Duodenal mucosa (tissue), 2 donors: ENCODE measurements around the gene NRK.
"Not testable (repeated sequence)": the region's sequence is repeated elsewhere in the genome, so short reads cannot be mapped to it uniquely, and the experiment has no call there.

Source experiments
- H3K27ac ChIP-seq: one replicate; pipeline ENCODE4 v1.7.0; 2013; ENCODE audit warnings: low read depth, low read length
- H3K27me3 ChIP-seq, 2 donors: one replicate each; pipeline ENCODE4 v1.7.0; 2013; ENCODE audit warnings: low read length in 2 of 2, control low read depth in 1 of 2; ENCODE audit not compliant: insufficient read depth in 2 of 2, control insufficient read depth in 1 of 2
- H3K36me3 ChIP-seq, 2 donors: one replicate each; pipeline ENCODE4 v1.7.0; 2013; ENCODE audit warnings: low read length in 2 of 2, control low read depth in 1 of 2; ENCODE audit not compliant: insufficient read depth in 2 of 2, control insufficient read depth in 1 of 2
- H3K4me1 ChIP-seq, 2 donors: one replicate each; pipeline ENCODE4 v1.7.0; 2013; ENCODE audit warnings: low read length in 2 of 2, control low read depth in 1 of 2; ENCODE audit not compliant: insufficient read depth in 2 of 2, control insufficient read depth in 1 of 2
- H3K4me3 ChIP-seq, 2 donors: one replicate each; pipeline ENCODE4 v1.7.0; 2013; ENCODE audit warnings: low read length in 2 of 2, low read depth in 1 of 2
- H3K9ac ChIP-seq, 2 donors: one replicate each; pipeline ENCODE4 v1.7.0; 2013; ENCODE audit warnings: low read length in 2 of 2, low read depth in 1 of 2
- H3K9me3 ChIP-seq, 2 donors: one replicate each; pipeline ENCODE4 v1.7.0; 2013; ENCODE audit warnings: low read length in 2 of 2, control low read depth in 1 of 2; ENCODE audit not compliant: control insufficient read depth in 1 of 2

The NRK gene

DNA sequence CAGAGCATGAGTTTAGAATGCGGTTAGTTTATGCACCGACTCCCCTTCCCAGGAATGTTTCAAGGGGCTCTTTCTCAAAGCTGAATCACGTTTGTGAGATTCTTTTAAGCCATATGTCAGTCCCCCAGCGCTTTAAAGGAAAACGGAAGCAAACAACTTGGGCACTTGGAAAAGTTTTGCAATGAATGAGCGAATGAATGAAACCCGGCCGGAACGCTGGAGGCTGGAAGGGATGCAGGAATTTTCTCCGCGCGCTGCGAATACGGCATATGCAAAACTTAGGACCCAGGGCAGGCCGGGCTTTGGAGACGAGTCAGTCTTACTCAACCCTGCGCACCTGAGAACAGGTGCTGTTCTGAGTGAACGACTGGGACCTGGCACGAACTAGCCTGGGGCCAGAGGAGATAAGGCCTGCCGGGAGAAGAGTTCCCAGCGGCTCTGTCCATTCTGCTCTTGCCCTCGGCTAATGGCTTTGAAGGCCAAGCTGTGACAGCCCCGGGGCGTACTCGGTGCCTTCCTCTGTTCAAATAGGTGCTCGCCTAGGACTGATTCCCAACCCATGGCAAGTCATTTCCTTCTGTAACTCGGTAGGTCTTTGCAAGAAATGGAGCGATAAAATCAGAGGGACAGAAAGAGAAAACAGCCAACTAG is 743 bp upstream of the NRK start:
- Histone ChIP-seq H3K4me1 (no peaks in the 10 kb centered on the region), H3K27me3 (no peaks in the 10 kb centered on the region), H3K36me3 (no peaks in the 10 kb centered on the region), H3K9me3 (no peaks in the 10 kb centered on the region), H3K27ac (no peak overlapping the region), H3K4me3 (no peak overlapping the region), H3K9ac (no peak overlapping the region)

DNA sequence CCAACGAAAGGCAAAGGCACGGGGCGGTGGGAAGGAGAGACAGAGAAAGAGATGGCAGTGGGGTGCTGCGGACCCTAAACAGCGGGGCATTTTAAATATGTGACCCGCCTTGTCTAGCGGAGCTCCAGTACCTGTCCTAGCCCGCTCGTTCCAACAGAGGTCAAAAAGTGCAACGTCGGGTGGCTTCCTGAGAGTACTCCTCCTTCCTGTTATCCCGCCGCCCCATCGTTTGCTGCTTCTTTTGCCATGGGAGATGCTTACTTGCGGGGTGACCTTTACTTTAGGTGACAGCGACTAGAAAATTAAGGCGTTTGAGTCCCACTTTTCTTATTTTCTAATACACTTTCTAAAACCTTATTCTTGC is 735 bp downstream of the NRK start:
- Histone ChIP-seq H3K36me3 (no peaks in the 10 kb centered on the region), H3K9ac (no peak overlapping the region), H3K9me3 (no peaks in the 10 kb centered on the region), H3K4me1 (no peaks in the 10 kb centered on the region), H3K4me3 (no peak overlapping the region), H3K27ac (no peak overlapping the region), H3K27me3 (no peaks in the 10 kb centered on the region)

DNA sequence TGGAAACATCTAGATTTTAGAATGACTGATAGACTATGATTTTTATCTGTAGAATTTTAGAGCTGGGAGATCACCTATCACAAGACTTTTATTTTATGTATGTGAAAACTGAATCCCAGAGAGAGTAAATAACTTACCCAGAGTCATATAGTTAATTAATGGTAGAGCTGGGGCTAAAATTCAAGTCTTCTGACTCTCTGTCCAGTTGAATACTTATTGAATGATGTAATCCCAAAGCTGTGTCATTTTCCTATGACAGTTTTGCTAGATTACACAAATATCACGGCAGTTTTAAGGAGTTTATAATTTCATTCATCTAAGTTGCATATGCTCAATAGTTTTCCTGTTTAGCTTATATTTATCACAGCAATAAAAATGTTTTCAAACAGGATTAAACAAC is 6.7 kb downstream of the NRK start:
- no peaks in the 10 kb centered on the region for H3K27me3 ChIP-seq

GRCh38 chrX:105837232-105837631 is 14.9 kb downstream of the NRK start:
- Histone ChIP-seq H3K27ac (no peak overlapping the region), H3K36me3 (no peaks in the 10 kb centered on the region), H3K27me3 (no peaks in the 10 kb centered on the region), H3K4me1 (no peaks in the 10 kb centered on the region), H3K9ac (no peak overlapping the region), H3K9me3 (no peaks in the 10 kb centered on the region), H3K4me3 (no peak overlapping the region)

More for the DNA sequence above, 6.7 kb downstream of the NRK start:
- Histone ChIP-seq H3K9me3 (no peaks in the 10 kb centered on the region), H3K27ac (no peak overlapping the region), H3K36me3 (no peaks in the 10 kb centered on the region), H3K9ac (no peak overlapping the region), H3K4me3 (no peak overlapping the region), H3K4me1 (no peaks in the 10 kb centered on the region)

DNA sequence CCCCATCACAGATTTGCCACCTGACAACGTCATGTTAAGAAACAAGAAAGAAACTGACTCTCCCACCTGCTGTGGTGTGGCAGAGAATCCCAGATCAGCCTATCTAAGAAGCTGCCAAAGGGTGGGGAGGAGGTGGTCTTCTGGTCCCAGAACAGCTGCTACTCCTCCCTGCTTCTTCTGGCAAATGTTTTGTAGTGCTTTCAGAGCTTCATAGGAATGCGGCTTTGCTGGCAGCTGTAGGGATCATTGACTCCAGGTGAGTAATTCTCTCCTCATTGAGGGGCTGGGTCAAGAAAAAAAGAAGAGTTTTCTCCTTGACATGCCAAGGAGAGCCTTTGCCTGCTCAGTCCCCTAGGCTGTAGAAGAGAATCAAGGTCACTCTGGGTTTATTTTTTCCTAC is 23.3 kb downstream of the NRK start:
- Histone ChIP-seq H3K9ac (no peak overlapping the region), H3K27ac (no peak overlapping the region), H3K36me3 (no peaks in the 10 kb centered on the region), H3K9me3 (no peaks in the 10 kb centered on the region), H3K4me1 (no peaks in the 10 kb centered on the region), H3K4me3 (no peak overlapping the region), H3K27me3 (no peaks in the 10 kb centered on the region)

DNA sequence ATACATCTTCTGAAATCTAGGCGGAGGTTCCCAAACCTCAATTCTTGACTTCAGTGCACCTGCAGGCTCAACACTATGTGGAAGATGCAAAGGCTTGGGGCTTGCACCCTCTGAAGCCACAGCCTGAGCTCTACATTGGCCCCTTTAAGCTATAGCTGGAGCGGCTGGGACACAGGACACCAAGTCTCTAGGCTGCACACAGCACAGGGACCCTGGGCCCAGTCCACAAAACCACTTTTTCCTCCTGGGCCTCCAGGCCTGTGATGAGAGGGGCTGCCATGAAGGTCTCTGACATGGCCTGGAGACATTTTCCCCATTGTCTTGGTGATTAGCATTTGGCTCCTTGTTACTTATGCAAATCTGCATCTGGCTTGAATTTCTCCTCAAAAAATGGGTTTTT is 27.8 kb downstream of the NRK start:
- H3K27me3 ChIP-seq, H3K9me3 ChIP-seq, H3K27ac ChIP-seq, H3K4me1 ChIP-seq, H3K9ac ChIP-seq, H3K36me3 ChIP-seq, H3K4me3 ChIP-seq: not testable (repeated sequence)

GRCh38 chrX:105865709-105866108 is 43.4 kb downstream of the NRK start:
- Histone ChIP-seq H3K4me1 (no peaks in the 10 kb centered on the region), H3K9ac (no peak overlapping the region), H3K4me3 (no peak overlapping the region), H3K9me3 (no peaks in the 10 kb centered on the region), H3K27ac (no peak overlapping the region), H3K36me3 (no peaks in the 10 kb centered on the region), H3K27me3 (no peaks in the 10 kb centered on the region)

DNA sequence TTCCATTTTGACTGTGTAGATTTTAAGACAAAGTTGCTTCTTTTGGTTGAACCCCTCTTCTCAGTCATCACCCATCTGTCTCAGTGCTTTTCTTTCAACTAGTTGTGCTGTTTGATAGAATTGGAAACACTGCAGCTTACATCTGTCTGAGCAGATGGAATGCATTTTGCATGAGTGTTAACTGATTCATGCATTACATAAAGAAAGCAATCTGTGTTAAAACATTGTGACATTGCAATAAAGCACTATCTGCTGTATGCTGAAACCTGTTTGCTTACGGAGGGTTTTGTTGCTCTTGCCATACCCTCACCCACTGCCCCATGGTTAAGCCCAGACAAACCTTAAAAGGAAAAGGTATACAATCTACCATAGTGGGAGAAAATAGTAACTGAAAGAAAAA is 47.4 kb downstream of the NRK start:
- Histone ChIP-seq H3K27ac (no peak overlapping the region), H3K9me3 (no peaks in the 10 kb centered on the region)

GRCh38 chrX:105870445-105870844 is 48.1 kb downstream of the NRK start:
- no peak overlapping the region for H3K9ac ChIP-seq
- H3K4me1 ChIP-seq, result no peaks in the 10 kb centered on the region
- H3K27ac ChIP-seq, result no peak overlapping the region
- H3K27me3 ChIP-seq, result no peaks in the 10 kb centered on the region
- H3K36me3 ChIP-seq, result no peaks in the 10 kb centered on the region
- H3K4me3 ChIP-seq, result no peak overlapping the region
- H3K9me3 ChIP-seq, result no peaks in the 10 kb centered on the region

More for the DNA sequence above, 47.4 kb downstream of the NRK start:
- no peak overlapping the region for H3K9ac ChIP-seq
- no peaks in the 10 kb centered on the region for H3K36me3 ChIP-seq
- H3K4me1 ChIP-seq, result no peaks in the 10 kb centered on the region
- no peak overlapping the region for H3K4me3 ChIP-seq
- H3K27me3 ChIP-seq, result no peaks in the 10 kb centered on the region

DNA sequence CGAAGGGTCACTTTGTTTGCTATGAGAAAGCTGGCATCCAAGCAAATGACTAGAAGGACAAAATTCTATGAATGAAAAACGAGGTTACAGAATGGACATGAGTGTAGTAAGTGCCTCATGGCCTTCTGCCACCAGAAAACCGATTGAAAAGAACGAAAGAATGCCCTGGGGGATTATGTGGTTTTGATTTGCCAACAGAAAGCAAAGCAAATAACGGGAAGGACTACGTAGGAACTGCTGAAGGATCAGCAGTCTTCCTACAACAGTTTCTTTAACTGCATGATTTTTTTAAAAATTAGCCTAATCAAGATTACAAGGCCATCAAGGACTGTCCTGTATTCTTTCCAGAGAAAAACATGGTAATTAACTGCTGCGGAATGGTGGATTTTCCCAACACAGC is 50.6 kb downstream of the NRK start:
- Histone ChIP-seq H3K4me1 (no peaks in the 10 kb centered on the region), H3K4me3 (no peak overlapping the region), H3K27me3 (no peaks in the 10 kb centered on the region), H3K9ac (no peak overlapping the region), H3K36me3 (no peaks in the 10 kb centered on the region), H3K27ac (no peak overlapping the region), H3K9me3 (no peaks in the 10 kb centered on the region)

GRCh38 chrX:105874790-105875189 is 52.5 kb downstream of the NRK start:
- no peaks in the 10 kb centered on the region for H3K4me1 ChIP-seq
- no peaks in the 10 kb centered on the region for H3K27me3 ChIP-seq
- H3K27ac ChIP-seq, result no peak overlapping the region
- H3K4me3 ChIP-seq, result no peak overlapping the region
- H3K9ac ChIP-seq, result no peak overlapping the region
- no peaks in the 10 kb centered on the region for H3K36me3 ChIP-seq
- no peaks in the 10 kb centered on the region for H3K9me3 ChIP-seq
